Cardiac fibroblast (primary cell): ENCODE data around the gene SSH3.

Source experiments
- DNase-seq, 2 donors: peaks; one replicate each; pipeline versions ENCODE4 v3.0.0 to v3.0.0-alpha.2; 2010; ENCODE audit warnings: low read depth in 2 of 2
- H3K4me3 ChIP-seq, 2 donors: replicated peaks in 1 of 2; 1 replicate in 1 of 2; 2 replicates in 1 of 2; pipeline ENCODE4 v1.5.1; 2011; ENCODE audit warnings: low read depth in 2 of 2, low read length in 2 of 2, mild to moderate bottlenecking in 2 of 2, moderate library complexity in 1 of 2
- CTCF ChIP-seq: IDR thresholded peaks from one replicate; pipeline ENCODE4 v1.5.1; 2011; ENCODE audit warnings: low read depth, mild to moderate bottlenecking, low read length, inconsistent platforms

The SSH3 gene

GRCh38 chr11:67278135-67278938 lies 25.0 kb upstream of the SSH3 start:
- no peak for DNase-seq
- no peak for TF ChIP-seq CTCF
- H3K4me3 ChIP-seq = no peak overlapping the region

- no peak for TF ChIP-seq CTCF
- H3K4me3 ChIP-seq = no peak overlapping the region
- DNase-seq = no peak
Observed at GRCh38 chr11:67278939-67279588, 24.3 kb upstream of the SSH3 start.

GRCh38 chr11:67279589-67280340 lies 23.6 kb upstream of the SSH3 start:
- no peak for TF ChIP-seq CTCF
- no peak overlapping the region for H3K4me3 ChIP-seq
- no peak for DNase-seq

- no peak for TF ChIP-seq CTCF
- H3K4me3 ChIP-seq = no peak overlapping the region
- DNase-seq = no peak
Observed at GRCh38 chr11:67280341-67280787, 23.0 kb upstream of the SSH3 start.

- TF ChIP-seq CTCF = no peak
- no peak for DNase-seq
- no peak overlapping the region for H3K4me3 ChIP-seq
Observed at GRCh38 chr11:67280788-67281551, 22.4 kb upstream of the SSH3 start.

GRCh38 chr11:67281552-67282150 lies 21.7 kb upstream of the SSH3 start:
- H3K4me3 ChIP-seq = no peak overlapping the region
- no peak for TF ChIP-seq CTCF
- DNase-seq = no peak
